NCI-H2196 (cell line): Measurements from ENCODE around the gene VWCE.
"Not testable (repeated sequence)": the region's sequence is repeated elsewhere in the genome, so short reads cannot be mapped to it uniquely, and the experiment has no call there.

Experiments used
- DNase-seq: peaks from one replicate; lab custom pipeline; 2025; ENCODE audit not compliant: unreplicated experiment; lab: John Stamatoyannopoulos, UW

VWCE gene

DNA sequence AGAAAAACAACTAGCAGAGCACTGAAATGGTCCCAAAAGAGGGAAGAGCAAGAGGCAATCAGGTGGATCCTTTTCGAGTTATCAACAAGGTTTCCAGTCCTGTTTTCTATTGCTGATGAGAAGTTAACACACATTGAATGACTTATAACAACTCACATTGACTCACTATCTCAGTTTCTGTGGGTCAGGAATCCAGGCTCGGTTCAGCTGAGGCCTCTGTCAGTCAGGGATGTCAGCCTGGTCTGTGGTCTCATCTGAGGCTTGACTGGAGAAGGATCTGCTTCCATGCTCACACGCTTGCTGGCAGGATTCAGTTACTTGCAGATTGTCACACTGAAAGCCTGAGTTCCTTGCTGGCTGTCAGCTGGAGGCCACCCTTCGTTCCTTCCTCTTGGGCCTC, 76.8 kb downstream of the VWCE start:
- not testable (repeated sequence) for DNase-seq

GRCh38 chr11:61213711-61214324, 81.3 kb downstream of the VWCE start:
- DNase-seq: not testable (repeated sequence)

- not testable (repeated sequence) for DNase-seq
Observed at GRCh38 chr11:61212202-61212601, 82.9 kb downstream of the VWCE start.

DNA sequence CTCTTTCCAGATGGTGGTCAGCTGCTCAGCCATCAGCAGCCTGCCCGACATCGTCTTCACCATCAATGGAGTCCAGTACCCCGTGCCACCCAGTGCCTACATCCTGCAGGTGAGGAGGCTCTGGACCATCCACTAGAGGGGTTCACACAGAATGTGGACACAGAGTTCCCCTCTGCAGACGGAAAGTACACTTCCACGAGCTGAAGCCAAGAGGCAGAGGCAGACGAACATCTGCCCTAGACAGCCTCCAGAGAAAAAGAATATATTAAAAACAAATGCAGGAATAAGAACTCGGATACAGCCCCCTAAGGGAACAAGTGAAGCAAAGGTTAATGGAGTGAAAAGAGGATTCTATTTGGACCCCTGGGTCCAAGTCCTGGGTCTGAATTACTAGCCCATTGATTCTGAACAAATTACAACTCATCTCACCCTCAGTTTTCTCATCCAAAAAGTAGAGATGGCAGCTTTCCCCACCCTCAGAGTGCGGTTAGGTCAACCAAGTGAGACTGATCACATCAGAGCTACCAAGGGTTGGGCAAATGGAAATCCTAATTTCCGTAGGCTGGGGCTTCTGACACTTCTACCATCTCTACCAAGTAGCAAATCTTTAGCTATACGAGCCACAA, 83.7 kb downstream of the VWCE start:
- DNase-seq: not testable (repeated sequence)

DNA sequence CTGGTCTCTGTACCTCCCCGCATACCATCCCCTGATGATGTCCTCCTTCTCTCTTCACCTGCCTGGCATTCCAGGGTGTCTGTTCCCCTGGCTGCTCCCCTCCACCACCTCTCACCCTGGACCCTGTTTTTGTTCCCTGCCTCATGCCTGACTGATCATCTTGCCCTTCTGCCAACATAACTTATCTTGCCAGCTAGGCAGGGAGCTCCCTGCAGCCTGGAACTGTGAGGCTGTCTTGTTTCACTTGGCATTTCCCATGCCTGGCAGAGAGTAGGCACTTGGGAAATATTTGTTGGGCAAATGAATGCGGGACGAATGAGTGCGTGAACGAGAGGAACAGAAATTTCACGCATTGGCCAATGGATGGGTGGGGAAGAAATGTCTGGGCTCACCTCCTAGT, 84.5 kb downstream of the VWCE start:
- not testable (repeated sequence) for DNase-seq
